HG02798 (cell line): Measurements from ENCODE around the gene SFI1.
"Not testable (repeated sequence)": the region's sequence is repeated elsewhere in the genome, so short reads cannot be mapped to it uniquely, and the experiment has no call there.

Experiments
- ATAC-seq: cut with Tn5 transposase; IDR thresholded peaks from one replicate; pipeline ENCODE4 v1.9.1; 2021; ENCODE audit warnings: mild to moderate bottlenecking; ENCODE audit not compliant: unreplicated experiment, poor library complexity

SFI1 gene

GRCh38 chr22:31629741-31630184 is 133.4 kb downstream of the SFI1 start:
- no peak for ATAC-seq

DNA sequence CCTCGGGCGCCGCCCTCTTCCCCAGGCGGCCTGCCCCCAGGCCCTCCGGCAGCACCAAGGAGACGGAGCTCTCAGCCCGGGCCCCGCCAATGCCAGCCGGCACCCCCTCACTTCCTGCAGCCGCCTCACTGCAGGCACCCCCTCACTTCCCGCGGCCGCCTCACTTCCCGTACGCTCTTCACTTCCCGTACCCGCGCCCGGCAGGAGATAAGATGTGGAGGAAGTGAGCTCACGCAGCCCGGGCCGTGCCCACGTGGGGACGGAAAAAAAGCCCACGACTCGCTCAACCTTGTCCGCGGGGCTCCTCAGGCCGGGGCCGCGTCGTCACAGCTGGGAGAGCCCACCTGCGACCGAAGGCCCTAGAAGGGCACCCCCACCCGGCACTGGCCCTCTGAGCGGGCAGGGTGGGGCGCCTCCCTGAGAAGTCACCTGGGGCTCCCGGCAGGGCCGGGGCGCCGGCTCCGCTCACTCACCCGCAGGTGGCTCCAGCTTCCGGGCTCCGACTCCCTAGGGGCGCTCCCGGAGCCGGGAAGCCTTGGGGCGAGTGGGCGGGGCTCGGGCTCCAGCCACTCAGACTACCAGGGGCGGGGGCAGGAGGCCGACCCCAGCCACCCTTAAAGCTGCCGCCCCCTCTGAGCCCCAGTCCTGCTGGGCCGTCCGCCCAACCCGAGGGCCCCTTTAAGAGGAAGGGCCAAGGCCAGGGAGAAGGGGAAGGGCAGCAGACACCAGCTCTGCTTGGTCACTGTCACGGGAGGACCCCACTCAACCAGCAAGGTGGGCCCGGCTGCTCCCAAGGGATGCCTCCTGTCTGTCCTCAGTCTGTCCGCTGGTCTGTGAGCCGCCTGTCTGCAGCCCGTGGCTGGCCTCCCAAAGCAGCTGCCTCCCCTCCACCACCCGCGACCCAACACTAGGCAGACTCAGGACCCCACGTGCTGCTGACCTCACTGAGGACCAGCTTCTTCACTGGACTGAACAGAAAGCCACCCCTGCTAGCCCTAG is 134.3 kb downstream of the SFI1 start:
- ATAC-seq: peak; percentile 50

GRCh38 chr22:31631436-31631835 is 135.1 kb downstream of the SFI1 start:
- ATAC-seq: no peak

GRCh38 chr22:31635638-31636306 is 139.4 kb downstream of the SFI1 start:
- ATAC-seq: no peak

DNA sequence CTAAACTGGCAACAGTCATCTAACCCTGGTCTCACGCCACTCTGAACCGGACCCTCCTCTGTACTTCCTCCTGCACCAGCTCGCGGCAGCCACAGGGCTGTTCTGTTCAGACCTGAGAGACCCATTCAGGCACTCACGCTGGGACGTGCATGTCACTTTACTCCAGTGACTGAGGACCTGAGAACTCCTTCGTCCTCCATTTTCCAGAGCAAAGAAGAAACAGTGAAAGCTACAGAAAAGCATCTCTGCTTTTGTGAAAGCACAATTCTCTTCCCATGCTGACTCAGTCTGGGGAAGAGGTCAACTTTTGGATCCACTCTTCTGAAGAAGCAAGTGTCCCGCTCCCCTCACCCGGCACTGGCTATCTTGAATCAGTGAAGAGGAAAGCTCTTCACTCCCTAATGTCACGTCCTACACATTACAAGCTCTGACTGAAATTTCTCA is 141.1 kb downstream of the SFI1 start:
- ATAC-seq: peak; percentile 58

DNA sequence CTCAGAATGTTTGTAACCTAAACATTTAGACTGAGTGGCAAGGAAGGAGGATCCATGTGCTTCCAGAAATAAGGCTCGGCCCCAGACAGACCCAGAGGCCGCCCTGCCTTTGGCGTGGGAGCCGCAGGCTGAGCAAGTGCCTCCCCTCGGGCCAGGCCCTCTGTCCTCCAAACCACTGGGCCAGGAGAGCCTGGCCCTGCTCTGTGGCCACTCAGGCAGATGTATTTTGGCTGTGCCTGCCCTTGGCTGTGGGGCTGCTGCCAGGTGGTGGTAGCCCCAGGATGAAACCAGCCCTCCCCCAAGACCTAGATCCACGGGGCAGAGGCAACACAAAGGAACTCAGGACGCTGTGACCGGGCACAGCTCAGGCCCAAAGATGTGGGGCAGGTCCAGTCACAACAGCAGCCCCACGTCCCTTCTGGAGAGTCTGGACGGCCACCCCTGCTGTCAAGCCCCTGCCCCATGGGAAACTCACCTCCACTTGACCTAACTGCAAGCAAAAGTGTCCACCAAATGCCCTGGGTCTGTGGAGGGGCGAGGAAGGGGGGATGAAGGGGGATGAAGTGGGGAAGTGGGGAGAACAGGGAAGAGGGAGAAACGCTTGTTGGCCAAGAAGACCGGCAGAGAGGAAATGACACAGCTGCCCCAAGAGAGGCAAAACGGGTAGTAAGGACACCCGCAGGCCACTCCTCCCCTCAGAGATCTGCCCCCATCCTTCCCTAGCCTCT is 141.7 kb downstream of the SFI1 start:
- ATAC-seq: peak; percentile 46

DNA sequence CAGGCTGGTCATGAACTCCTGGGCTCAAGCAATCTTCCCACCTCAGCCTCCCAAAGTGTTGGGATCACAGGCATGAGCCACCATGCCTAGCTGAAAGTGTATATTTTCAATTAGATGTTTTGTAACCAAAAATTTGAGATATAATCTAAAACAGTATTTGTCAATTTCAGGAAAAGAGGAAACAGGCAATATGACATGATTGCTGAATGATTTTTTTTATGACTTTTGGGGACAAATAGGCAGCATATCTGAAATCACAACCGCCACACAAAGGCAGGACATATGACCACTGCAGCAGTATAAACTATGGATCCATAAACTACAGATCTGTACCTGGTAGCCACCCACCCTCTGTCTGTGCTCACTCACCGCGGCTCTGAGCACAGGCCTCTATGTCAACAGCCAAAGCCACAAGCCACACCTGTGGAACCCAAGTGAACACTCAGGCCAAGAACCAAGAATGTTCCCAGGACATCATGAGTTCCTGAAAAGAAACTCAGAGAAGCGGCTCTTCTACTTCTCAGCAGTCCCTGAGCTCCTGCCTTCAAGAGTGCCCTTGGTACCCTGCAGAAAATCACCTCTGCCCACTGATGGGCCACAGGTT is 143.2 kb downstream of the SFI1 start:
- no peak for ATAC-seq

- ATAC-seq: peak; percentile 53
Observed at GRCh38 chr22:31646186-31647019, 150.1 kb downstream of the SFI1 start.

- no peak for ATAC-seq
Observed at GRCh38 chr22:31647066-31647465, 150.7 kb downstream of the SFI1 start.

DNA sequence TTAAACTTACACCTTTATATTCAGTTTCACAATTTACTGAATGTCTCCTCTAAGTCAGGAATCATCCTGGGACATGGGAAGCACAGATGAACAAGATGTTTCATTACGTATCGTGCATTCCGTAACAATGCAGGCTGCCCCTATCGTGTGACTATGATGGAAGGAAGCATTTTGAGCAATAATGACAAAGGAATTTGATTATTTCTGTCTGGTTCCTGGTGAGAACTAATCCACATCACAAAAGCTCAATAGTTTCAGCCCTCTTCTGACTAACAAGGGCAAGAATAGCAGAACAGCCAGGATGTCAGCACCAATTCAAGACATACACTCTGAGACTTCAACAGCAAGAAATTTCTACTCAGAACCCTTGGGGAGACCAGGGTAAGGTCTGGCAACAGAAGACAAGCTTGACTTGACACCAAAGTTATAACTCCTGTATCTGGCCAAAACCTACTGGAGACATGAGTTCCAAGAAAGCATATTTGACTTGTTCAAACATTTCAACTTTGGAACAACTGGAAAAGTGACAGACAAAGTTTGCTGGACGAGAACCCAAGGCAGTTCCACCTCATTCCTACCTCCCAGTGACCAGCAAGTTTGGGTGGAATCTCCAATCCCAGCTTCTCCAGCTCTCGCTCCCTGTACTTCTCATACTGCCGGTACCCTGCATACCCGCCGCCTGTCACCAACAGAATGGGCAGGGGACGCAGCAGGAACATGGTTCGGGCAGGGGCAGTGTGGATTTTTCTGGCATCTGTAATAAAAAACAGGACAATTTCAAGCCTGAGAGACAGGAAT is 151.4 kb downstream of the SFI1 start:
- ATAC-seq: no peak

GRCh38 chr22:31650391-31650790 is 154.1 kb downstream of the SFI1 start:
- no peak for ATAC-seq

DNA sequence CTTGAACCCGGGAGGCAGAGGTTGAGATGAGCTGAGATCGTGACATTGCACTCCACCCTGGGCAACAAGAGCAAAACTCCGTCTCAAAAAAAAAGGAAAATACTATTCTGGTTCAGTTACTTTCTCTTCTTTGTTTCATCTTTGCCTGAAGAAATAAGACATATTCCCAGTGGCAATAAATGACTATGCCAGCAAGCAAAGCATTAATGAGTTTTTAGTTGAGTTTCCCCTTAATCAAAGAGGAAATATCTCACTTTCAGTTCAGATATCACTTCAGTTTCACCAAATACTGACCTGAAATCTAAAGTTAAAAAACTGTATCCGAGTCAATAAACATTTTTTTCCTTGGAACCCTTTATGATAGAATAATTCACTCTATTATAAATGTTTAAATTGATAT is 155.3 kb downstream of the SFI1 start:
- no peak for ATAC-seq

GRCh38 chr22:31652088-31652487 is 155.8 kb downstream of the SFI1 start:
- ATAC-seq: no peak

DNA sequence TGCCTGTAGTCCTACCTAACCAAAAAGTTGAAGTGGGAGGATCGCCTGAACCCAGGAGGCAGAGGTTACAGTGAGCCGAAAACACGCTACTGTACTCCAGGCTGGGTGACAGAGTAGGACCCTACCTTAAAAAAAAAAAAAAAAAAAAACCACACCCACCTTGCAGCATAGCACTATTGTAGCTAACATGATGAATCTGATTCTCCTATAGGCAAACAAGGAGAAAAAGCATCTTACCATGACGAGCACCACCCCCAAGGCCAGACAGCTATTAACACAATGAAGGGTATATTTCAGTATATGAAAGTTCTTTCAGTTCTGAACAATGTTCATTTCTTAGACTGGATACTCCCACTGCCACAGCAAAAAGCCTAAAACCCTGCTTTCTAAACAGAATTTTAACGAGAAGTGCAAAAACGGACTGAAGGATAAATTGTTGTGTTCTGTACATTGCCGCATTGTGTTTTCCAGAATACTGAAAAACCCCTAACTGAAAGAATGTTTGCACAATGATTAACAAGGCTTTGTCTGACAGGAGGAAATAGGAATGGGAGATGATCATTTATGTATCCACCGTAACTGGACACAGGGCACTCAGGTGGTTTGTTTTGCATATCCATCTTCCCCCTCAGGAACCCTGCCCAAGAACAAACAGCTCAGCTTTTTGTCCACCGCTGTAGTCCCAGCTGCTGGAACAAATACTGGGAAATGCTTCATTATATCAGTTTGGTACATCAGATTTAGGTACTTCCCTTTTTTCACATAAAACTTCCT is 156.8 kb downstream of the SFI1 start:
- no peak for ATAC-seq

DNA sequence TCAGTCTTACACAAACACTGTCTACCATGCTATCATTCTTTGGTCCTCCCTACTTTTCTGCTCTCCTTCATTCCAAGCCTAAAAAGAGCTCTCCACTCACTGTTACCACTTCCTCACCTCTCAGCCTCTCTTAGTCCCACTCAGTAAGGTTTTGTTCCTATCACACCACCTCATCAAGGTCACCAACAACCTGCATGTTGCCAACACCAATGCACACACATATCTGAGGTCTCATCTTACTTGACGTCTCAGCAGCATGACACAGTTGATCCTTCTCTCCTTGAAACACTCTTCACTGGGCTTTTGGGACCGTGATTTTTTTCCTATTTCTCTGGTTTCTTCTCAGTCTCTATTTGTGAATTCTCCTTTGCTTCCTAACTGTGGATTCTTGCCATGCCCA is 157.6 kb downstream of the SFI1 start:
- no peak for ATAC-seq

DNA sequence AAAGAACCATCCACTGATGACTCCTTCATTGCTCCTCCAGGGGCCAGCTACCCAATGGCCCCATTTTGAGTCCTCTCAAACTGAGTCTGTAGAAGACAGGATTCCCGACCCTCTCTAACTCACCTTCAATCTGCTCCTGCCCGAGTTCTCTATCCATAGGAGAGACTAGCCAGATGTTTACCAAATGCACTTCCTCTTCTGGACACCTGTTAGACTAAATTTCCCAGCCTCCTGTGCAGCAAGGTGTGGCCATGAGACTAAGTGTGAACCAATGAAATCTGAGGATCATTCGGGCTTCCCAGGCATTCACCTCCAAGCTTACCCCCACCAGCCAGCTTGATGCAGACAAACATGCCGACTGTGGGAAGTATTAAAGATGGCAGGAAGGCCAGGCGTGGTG is 158.1 kb downstream of the SFI1 start:
- no peak for ATAC-seq

DNA sequence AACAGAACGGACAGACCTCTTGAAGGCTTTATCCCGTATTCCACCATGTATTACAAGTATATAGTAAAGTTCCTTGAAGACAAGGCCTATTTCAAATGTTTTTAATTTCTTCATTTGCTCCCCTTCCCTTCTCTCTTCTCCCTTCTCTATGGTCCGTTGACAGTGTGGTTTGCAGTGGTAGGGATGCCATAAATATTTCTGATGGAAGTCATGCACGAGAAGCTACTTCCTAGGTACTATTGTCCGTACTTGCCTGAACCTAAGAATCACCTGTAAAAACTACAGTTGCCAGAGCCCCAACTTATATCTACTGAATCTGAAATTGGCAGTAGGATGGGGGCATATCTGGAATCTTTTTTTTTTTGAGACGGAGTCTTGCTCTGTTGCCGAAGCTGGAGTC is 162.9 kb downstream of the SFI1 start:
- ATAC-seq: no peak

- not testable (repeated sequence) for ATAC-seq
Observed at GRCh38 chr22:31660860-31661341, 164.6 kb downstream of the SFI1 start.
